DMS 273 (cell line): ENCODE results near the gene RSRC1.
"Not testable (repeated sequence)": the region's sequence is repeated elsewhere in the genome, so short reads cannot be mapped to it uniquely, and the experiment has no call there.

Experiments used
- DNase-seq: peaks from one replicate; lab custom pipeline; 2025; ENCODE audit not compliant: unreplicated experiment; lab: John Stamatoyannopoulos, UW

The RSRC1 gene

GRCh38 chr3:158109804-158110657 is at the start of gene RSRC1:
Gene RSRC1, plus strand, starts transcription at chr3:158110089. Its CDS starts 12,016 bp downstream, at chr3:158122105.
- peak; percentile 98 for DNase-seq

GRCh38 chr3:158065574-158065973 is 44.3 kb upstream of the RSRC1 start:
- not testable (repeated sequence) for DNase-seq

GRCh38 chr3:158072790-158073189 is 37.1 kb upstream of the RSRC1 start:
- DNase-seq: no peak

- no peak for DNase-seq
Measured at GRCh38 chr3:158074591-158074990, 35.3 kb upstream of the RSRC1 start.

- no peak for DNase-seq
Measured at GRCh38 chr3:158079599-158079998, 30.3 kb upstream of the RSRC1 start.

GRCh38 chr3:158084651-158085050 is 25.2 kb upstream of the RSRC1 start:
- no peak for DNase-seq

- peak; percentile 49 for DNase-seq
Measured at GRCh38 chr3:158085358-158085757, 24.5 kb upstream of the RSRC1 start.

GRCh38 chr3:158085931-158086330 is 24.0 kb upstream of the RSRC1 start:
- DNase-seq: peak; percentile 58

GRCh38 chr3:158086361-158086760 is 23.5 kb upstream of the RSRC1 start:
- no peak for DNase-seq

GRCh38 chr3:158086776-158087175 is 23.1 kb upstream of the RSRC1 start:
- DNase-seq: no peak

GRCh38 chr3:158091531-158091930 is 18.4 kb upstream of the RSRC1 start:
- peak; percentile 82 for DNase-seq

GRCh38 chr3:158093526-158093925 is 16.4 kb upstream of the RSRC1 start:
- DNase-seq: no peak

- DNase-seq: no peak
Measured at GRCh38 chr3:158094235-158095110, 15.4 kb upstream of the RSRC1 start.

GRCh38 chr3:158095111-158095813 is 14.6 kb upstream of the RSRC1 start:
- no peak for DNase-seq

- no peak for DNase-seq
Measured at GRCh38 chr3:158095814-158096704, 13.8 kb upstream of the RSRC1 start.

GRCh38 chr3:158097081-158097592 is 12.8 kb upstream of the RSRC1 start:
- DNase-seq: no peak

GRCh38 chr3:158097593-158098308 is 12.1 kb upstream of the RSRC1 start:
- no peak for DNase-seq

- DNase-seq: no peak
Measured at GRCh38 chr3:158098309-158098639, 11.6 kb upstream of the RSRC1 start.

GRCh38 chr3:158098834-158099424 is 11.0 kb upstream of the RSRC1 start:
- no peak for DNase-seq
